ENCODE measurements around the gene SON. TPM values are rescaled to one million over a fixed set of nuclear protein-coding genes. Genes with fewer than 3 reads are reported as not detected.

The SON gene
- total and polyA plus RNA-seq, 2 of the 4 experiments (the other 2 are of a cell fraction), result 81.6 to 146 TPM

GRCh38 chr21:33618407-33618806, 75.6 kb downstream of the SON start:
- H4K8ac ChIP-seq (ENCODE audit: low read depth in 2 of 2, low read length in 2 of 2), result no peak overlapping the region
- no peak overlapping the region for H3K56ac ChIP-seq (ENCODE audit: extremely low read depth, insufficient read depth, low read length)
- no peak overlapping the region for H3K18ac ChIP-seq (ENCODE audit: low read depth, low read length)
- H3K23ac ChIP-seq (ENCODE audit: low read depth, low read length), result no peak overlapping the region
- H2AK9ac ChIP-seq (replicated peaks; ENCODE audit: low read depth, low read length, poor library complexity), result no peak overlapping the region
- no peak overlapping the region for H2BK20ac ChIP-seq (ENCODE audit: low read depth, low read length)
- no peak overlapping the region for H3K4me3 ChIP-seq (ENCODE audit: insufficient read depth, low read depth, low read length)
- DNase-seq (no peak), ATAC-seq (ENCODE audit: low read depth) (no peak)
- H3K27ac ChIP-seq (ENCODE audit: insufficient read depth, low read length), result no peak overlapping the region
- H3K36me3 ChIP-seq (ENCODE audit: control insufficient read depth, insufficient read depth, low read length), result peaks cover 12% of the 10 kb centered on the region
- H3K9me1 ChIP-seq (ENCODE audit: insufficient read depth, low read length), result peaks cover 2% of the 10 kb centered on the region; the same call in 1 of the 2 replicates
- no peak overlapping the region for H2AFZ ChIP-seq (replicated peaks; ENCODE audit: low read length, poor library complexity)
- POLR2A ChIA-PET (ENCODE audit: unreplicated experiment), result no interaction called here
- no peak overlapping the region for H3K14ac ChIP-seq (replicated peaks; ENCODE audit: low read depth, low read length)
- no peak overlapping the region for H2BK5ac ChIP-seq (ENCODE audit: low read depth, low read length, poor library complexity, severe bottlenecking)
- H4K5ac ChIP-seq (ENCODE audit: low read depth, low read length), result no peak overlapping the region
- in situ Hi-C loops (cut with MboI; ENCODE audit: low sequenced_read_pairs), result no loop called here
- H2AK5ac ChIP-seq (ENCODE audit: low read depth, low read length), result no peak overlapping the region
- no peak overlapping the region for H4K91ac ChIP-seq (ENCODE audit: insufficient read depth, low read depth, low read length)
- no CpG with 5 or more reads among the region's 2 CpGs for WGBS, 2 experiments (ENCODE audit: extremely low coverage in 2 of 2, insufficient read length in 1 of 2)
- no peak for TF ChIP-seq RFX5 (IDR thresholded peaks at IDR 0.05; ENCODE audit: low read depth, low read length)
- TF ChIP-seq CEBPB (IDR thresholded peaks at IDR 0.05; ENCODE audit: low read depth, low read length), result no peak
- TF ChIP-seq RAD21 (IDR thresholded peaks at IDR 0.05; ENCODE audit: low read length), result no peak
- TF ChIP-seq, protein P1, sequence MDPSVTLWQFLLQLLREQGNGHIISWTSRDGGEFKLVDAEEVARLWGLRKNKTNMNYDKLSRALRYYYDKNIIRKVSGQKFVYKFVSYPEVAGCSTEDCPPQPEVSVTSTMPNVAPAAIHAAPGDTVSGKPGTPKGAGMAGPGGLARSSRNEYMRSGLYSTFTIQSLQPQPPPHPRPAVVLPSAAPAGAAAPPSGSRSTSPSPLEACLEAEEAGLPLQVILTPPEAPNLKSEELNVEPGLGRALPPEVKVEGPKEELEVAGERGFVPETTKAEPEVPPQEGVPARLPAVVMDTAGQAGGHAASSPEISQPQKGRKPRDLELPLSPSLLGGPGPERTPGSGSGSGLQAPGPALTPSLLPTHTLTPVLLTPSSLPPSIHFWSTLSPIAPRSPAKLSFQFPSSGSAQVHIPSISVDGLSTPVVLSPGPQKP (IDR thresholded peaks at IDR 0.05; ENCODE audit: borderline replicate concordance, low read depth, low read length), result no peak
- no peak for TF ChIP-seq POLR2A (IDR thresholded peaks at IDR 0.05; ENCODE audit: low read depth, low read length)
- no peak for TF ChIP-seq MAZ (IDR thresholded peaks at IDR 0.05; ENCODE audit: borderline replicate concordance, low read depth, low read length)
- TF ChIP-seq USF2 (IDR thresholded peaks at IDR 0.05; ENCODE audit: low read depth, low read length), result no peak
- TF ChIP-seq SMC3 (IDR thresholded peaks at IDR 0.05; ENCODE audit: low read depth, low read length), result no peak
- H3K4me2 ChIP-seq (ENCODE audit: low read depth, low read length), result no peak overlapping the region
- no peak overlapping the region for H2BK15ac ChIP-seq (ENCODE audit: low read depth, low read length)
- no peak overlapping the region for H3K9ac ChIP-seq (ENCODE audit: low read depth, low read length)
- H3K79me1 ChIP-seq (ENCODE audit: low read depth in 1 of 2, low read length in 2 of 2), result peaks cover 0 to 3% of the 10 kb centered on the region in 2 experiments; a peak in 1 of 4 replicates
- dilution Hi-C loops (cut with HindIII; ENCODE audit: low sequenced_read_pairs, unreplicated experiment), result no loop called here
- CTCF ChIA-PET, result no interaction called here
- H4K20me1 ChIP-seq (ENCODE audit: insufficient read depth, low read length), result no peaks in the 10 kb centered on the region
- no peaks in the 10 kb centered on the region for H3K9me3 ChIP-seq (ENCODE audit: control insufficient read depth, insufficient read depth, low read length)
- no TSS peak for BruUV-seq (replicated peaks)
- no peaks in the 10 kb centered on the region for H3K4me1 ChIP-seq (ENCODE audit: control insufficient read depth, insufficient read depth, low read length)
- intact Hi-C loops (cut with micrococcal nuclease), result no loop called here
- no peak overlapping the region for H3K4ac ChIP-seq (ENCODE audit: low read depth, low read length)
- no peak overlapping the region for H2BK120ac ChIP-seq (ENCODE audit: low read depth, low read length)
- no peaks in the 10 kb centered on the region for H3K27me3 ChIP-seq (ENCODE audit: control insufficient read depth, insufficient read depth, low read length)

Data from IMR-90 (cell line).